ENCODE results near the gene SRSF7.
"Not testable (repeated sequence)": the region's sequence is repeated elsewhere in the genome, so short reads cannot be mapped to it uniquely, and the experiment has no call there.

SRSF7 gene

DNA sequence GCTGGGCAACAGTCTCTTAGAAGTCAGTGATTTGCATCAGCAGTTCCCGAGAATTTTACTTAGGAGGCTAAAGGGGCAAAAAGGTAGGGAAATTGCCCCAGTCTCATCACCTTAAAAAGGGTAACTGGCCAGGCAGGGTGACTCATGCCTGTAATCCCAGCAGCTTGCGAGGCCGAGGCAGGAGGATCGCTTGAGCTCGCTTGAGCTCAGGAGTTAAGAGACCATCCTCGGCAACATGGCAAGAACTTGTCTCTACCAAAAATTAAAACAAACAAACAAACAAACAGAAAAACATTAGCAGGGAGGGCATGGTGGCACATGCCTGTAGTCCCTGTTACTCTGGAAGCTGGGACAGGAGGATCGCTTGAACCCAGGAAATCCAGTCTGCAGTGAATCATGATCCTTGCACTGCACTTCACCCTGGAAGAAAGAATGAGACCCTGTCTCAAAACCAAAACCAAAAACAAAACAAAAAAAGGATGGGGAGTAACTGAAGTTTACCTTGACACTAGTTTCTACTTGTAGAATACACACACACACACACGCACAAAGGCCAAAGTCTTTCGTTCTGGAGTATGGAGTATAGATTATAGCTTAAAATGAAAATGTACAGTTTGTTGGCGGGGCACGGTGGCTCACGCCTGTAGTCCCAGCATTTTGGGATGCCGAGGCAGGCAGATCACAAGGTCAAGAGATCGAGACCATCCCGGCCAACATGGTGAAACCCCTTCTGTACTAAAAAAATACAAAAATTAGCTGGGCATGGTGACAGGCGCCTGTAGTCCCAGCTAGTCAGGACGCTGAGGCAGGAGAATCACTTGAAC lies 24.1 kb upstream of the SRSF7 start:
- H3K4me3 ChIP-seq (ENCODE audit: low read length): no peak overlapping the region
- DNase-seq (ENCODE audit: low read depth): no peak
- TF ChIP-seq, protein P1, sequence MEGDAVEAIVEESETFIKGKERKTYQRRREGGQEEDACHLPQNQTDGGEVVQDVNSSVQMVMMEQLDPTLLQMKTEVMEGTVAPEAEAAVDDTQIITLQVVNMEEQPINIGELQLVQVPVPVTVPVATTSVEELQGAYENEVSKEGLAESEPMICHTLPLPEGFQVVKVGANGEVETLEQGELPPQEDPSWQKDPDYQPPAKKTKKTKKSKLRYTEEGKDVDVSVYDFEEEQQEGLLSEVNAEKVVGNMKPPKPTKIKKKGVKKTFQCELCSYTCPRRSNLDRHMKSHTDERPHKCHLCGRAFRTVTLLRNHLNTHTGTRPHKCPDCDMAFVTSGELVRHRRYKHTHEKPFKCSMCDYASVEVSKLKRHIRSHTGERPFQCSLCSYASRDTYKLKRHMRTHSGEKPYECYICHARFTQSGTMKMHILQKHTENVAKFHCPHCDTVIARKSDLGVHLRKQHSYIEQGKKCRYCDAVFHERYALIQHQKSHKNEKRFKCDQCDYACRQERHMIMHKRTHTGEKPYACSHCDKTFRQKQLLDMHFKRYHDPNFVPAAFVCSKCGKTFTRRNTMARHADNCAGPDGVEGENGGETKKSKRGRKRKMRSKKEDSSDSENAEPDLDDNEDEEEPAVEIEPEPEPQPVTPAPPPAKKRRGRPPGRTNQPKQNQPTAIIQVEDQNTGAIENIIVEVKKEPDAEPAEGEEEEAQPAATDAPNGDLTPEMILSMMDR (conservative IDR thresholded peaks at IDR 0.05; ENCODE audit: low read length): no peak

DNA sequence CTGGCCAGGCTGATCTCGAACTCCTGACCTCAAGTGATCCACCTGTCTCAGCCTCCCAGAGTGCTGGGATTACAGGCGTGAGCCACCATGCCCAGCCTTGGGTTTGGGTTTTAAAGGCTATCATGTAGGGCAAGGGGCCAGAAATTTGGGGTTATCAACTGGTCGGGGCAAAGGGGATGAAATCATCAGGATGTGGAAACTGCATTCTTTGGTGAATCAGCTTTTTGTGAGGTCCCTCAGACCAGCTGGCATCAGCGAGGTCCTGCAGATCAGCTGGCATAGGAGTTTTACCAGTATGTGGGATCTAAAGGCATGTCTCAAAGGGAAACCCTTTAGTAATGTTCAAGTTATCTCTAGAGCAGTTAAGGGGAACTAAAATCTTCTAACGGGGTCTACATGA lies 20.5 kb upstream of the SRSF7 start:
- TF ChIP-seq, protein P1 (conservative IDR thresholded peaks at IDR 0.05; ENCODE audit: low read length): no peak
- DNase-seq (ENCODE audit: low read depth): peak; percentile 62

DNA sequence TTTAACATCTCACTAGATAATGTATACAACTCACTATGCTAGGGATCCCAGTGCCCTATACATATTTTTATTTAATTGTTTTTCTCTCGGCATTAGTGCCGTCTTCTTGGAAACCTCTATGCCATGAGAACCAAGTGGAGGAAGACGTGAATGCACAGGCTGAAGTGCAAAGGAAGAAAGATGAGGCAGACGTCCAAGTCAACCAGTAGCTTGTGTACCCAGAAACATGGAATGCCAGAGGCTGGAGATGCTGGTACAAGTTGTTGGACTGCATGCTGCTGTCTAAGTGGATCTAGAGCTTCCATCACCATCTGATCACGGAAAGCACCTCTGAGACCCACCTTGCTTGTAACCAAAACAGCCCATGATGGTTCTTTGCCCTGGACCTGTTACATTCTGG lies 14.4 kb upstream of the SRSF7 start:
- H3K4me3 ChIP-seq (ENCODE audit: low read length): no peak overlapping the region
- TF ChIP-seq, protein P1 (conservative IDR thresholded peaks at IDR 0.05; ENCODE audit: low read length): no peak
- DNase-seq (ENCODE audit: low read depth): no peak

More for the DNA sequence above, 20.5 kb upstream of the SRSF7 start:
- H3K4me3 ChIP-seq (ENCODE audit: low read length): no peak overlapping the region

DNA sequence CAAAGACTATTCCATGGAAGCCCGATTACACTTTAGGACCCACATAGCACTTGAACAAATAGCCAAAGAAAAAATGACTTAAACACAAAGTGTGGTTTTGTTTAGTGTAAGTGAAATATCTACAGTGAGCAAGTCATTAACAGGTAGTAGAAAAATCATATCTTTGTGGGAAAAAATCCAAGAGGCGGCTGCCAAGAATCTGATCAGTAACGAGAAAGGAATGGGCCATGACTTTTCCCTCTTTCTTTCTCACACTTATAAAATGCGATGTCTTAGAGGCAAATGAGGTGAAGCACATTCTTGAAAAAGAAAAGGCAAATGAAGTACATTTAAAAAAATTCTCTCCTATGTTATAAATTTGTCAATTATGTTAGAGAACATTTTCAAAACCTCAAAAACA lies 14.0 kb upstream of the SRSF7 start:
- no peak overlapping the region for H3K4me3 ChIP-seq (ENCODE audit: low read length)
- TF ChIP-seq, protein P1 (conservative IDR thresholded peaks at IDR 0.05; ENCODE audit: low read length): no peak
- peak; percentile 77 for DNase-seq (ENCODE audit: low read depth)

DNA sequence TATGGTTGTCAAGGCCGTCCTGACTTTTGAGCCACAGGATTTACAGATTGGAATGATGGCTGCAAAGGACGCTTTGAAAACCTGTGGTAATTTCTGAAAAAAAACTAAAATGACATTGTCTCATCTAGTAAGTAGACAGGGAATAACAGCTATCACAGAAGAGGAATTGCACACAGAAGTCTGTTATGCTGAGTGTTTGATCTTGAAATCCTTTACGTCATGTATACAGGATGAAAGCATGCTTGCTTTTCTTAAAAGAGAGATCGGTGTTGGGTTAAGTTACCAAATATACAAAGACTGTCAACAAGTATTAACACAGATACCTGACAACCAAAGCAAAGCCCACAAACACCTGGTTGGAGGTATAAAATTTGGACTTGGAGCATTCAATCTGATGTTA lies 12.6 kb upstream of the SRSF7 start:
- DNase-seq (ENCODE audit: low read depth): no peak

DNA sequence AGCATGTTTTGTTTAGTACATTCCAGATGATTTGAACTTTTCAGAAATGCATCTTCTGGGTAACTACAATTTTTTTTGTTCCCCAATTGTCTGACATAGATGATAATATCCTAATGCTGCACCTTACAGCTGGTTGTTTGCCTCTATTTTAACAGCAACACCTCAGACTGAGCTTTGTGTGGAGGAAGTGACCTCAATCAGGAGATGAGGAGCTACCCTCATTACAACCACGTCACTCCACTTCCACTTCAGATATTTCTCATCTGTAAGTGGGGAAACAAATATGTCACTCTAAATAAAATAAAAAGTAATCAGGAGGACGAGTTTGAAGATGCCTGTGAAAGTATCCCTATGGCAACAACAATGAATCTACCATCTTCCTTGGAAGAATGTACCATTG lies 12.1 kb upstream of the SRSF7 start:
- TF ChIP-seq, protein P1 (conservative IDR thresholded peaks at IDR 0.05; ENCODE audit: low read length): no peak
- no peak overlapping the region for H3K4me3 ChIP-seq (ENCODE audit: low read length)
- DNase-seq (ENCODE audit: low read depth): no peak

More for the DNA sequence above, 12.6 kb upstream of the SRSF7 start:
- TF ChIP-seq, protein P1 (conservative IDR thresholded peaks at IDR 0.05; ENCODE audit: low read length): no peak
- H3K4me3 ChIP-seq (ENCODE audit: low read length): no peak overlapping the region

DNA sequence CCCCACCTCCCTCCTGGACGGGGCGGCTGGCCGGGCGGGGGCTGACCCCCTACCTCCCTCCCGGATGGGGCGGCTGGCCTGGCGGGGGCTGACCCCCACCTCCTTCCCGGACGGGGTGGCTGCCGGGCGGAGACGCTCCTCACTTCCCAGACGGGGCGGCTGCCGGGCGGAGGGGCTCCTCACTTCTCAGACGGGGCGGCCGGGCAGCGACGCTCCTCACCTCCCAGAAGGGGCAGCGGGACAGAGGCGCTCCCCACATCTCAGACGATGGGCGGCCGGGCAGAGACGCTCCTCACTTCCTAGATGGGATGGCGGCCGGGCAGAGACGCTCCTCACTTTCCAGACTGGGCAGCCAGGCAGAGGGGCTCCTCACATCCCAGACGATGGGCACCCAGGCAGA lies 4.7 kb upstream of the SRSF7 start:
- DNase-seq (ENCODE audit: low read depth); H3K4me3 ChIP-seq (ENCODE audit: low read length): not testable (repeated sequence)

Measured in AG10803 (cell line).